K562 (cell line): Measurements from ENCODE around the gene COMTD1. TPM values are rescaled to one million over a fixed set of nuclear protein-coding genes. Genes with fewer than 3 reads are reported as not detected.

ENCODE experiments used
- BDP1 ChIP-seq: IDR thresholded peaks from 3 replicates; pipeline ENCODE4 v1.6.1; 2011; ENCODE audit not compliant: insufficient read length, insufficient read depth
- CBFB ChIP-seq: sonication (generic); formaldehyde crosslinking; IDR thresholded peaks from 2 replicates; pipeline ENCODE4 v1.4.0; 2020; ENCODE audit warnings: mild to moderate bottlenecking, missing genetic modification reagents
- CBX5 ChIP-seq: IDR thresholded peaks from 2 replicates; pipeline ENCODE4 v1.6.1; 2014; ENCODE audit warnings: low read depth, borderline replicate concordance
- CHD2 ChIP-seq: IDR thresholded peaks from 2 replicates; pipeline ENCODE4 v1.6.1; 2011; ENCODE audit warnings: low read depth, low read length
- DIDO1 ChIP-seq: fragments of 450-650 bp; IDR thresholded peaks from 2 replicates; pipeline ENCODE4 v1.6.1; 2016; ENCODE audit warnings: low read depth, missing biosample characterization, missing genetic modification characterization
- GATA2 ChIP-seq: sonication (generic); formaldehyde crosslinking; IDR thresholded peaks from 2 replicates; pipeline ENCODE4 v1.4.0; 2020; ENCODE audit warnings: mild to moderate bottlenecking, missing genetic modification reagents
- GTF2F1 ChIP-seq: IDR thresholded peaks from 2 replicates; pipeline ENCODE4 v1.6.1; 2011; ENCODE audit warnings: low read depth, low read length, improper control_type of control experiment
- HNRNPK ChIP-seq: fragments of 200-400 bp; formaldehyde crosslinking; IDR thresholded peaks from one replicate; pipeline ENCODE4 v1.6.1; 2018; ENCODE audit warnings: mild to moderate bottlenecking, low read depth, low read length; ENCODE audit not compliant: poor library complexity, severe bottlenecking
- HSF4 ChIP-seq: fragments of 250-450 bp; sonication (Bioruptor Pico); IDR thresholded peaks from 2 replicates; pipeline ENCODE4 v2.1.2; 2022; ENCODE audit warnings: mild to moderate bottlenecking, moderate library complexity, borderline replicate concordance
- MCM2 ChIP-seq: fragments of 450-650 bp; IDR thresholded peaks from 2 replicates; pipeline ENCODE4 v1.6.1; 2017; ENCODE audit warnings: low read depth, mild to moderate bottlenecking
- NFATC3 ChIP-seq: fragments of 450-650 bp; IDR thresholded peaks from 2 replicates; pipeline ENCODE4 v1.6.1; 2017; ENCODE audit warnings: mild to moderate bottlenecking
- RAD51 ChIP-seq: fragments of 450-650 bp; IDR thresholded peaks from 2 replicates; pipeline ENCODE4 v1.7.1; 2016; ENCODE audit warnings: low read depth, mild to moderate bottlenecking, borderline replicate concordance
- RBFOX2 ChIP-seq: fragments of 200-400 bp; formaldehyde crosslinking; IDR thresholded peaks from 2 replicates; pipeline ENCODE4 v1.6.1; 2017; ENCODE audit warnings: low read depth, mild to moderate bottlenecking, low read length, moderate library complexity
- TCF7 ChIP-seq: sonication (generic); IDR thresholded peaks from 2 replicates; pipeline ENCODE4 v1.6.1; 2016; ENCODE audit warnings: antibody characterized with exemption, borderline replicate concordance
- ZNF146 ChIP-seq: IDR thresholded peaks from one replicate; pipeline ENCODE4 v1.6.1; 2018; ENCODE audit warnings: missing compliant biosample characterization; ENCODE audit not compliant: unreplicated experiment
- ZNF3 ChIP-seq: fragments of 250-450 bp; sonication (Bioruptor Pico); IDR thresholded peaks from 2 replicates; pipeline ENCODE4 v1.5.0; 2021; ENCODE audit warnings: mild to moderate bottlenecking, moderate library complexity
- ZNF408 ChIP-seq: fragments of 250-450 bp; sonication (Bioruptor Pico); IDR thresholded peaks from 2 replicates; pipeline ENCODE4 v1.4.0; 2020; ENCODE audit warnings: low read depth, mild to moderate bottlenecking, moderate library complexity
- ZNF644 ChIP-seq: fragments of 200-800 bp; sonication (Bioruptor generic); IDR thresholded peaks from 2 replicates; pipeline ENCODE4 v1.6.1; 2016; ENCODE audit warnings: low read depth, missing genetic modification characterization, missing compliant biosample characterization
- polyA plus RNA-seq, 8 experiments: library from polyadenylated mRNA; depleted of rRNA in 4 of 8; stranded (reverse) in 5 of 8; unstranded in 3 of 8; fragments of >200 nt; fragmentation: Nextera tagmentation in 2 of 8; fragmentation: Illumina TruSeq in 1 of 8; extraction: Ambion mirVana in 2 of 8; extraction: Trizol in 1 of 8; gene quantifications; 2 replicates each; pipeline versions ENCODE4 v1.2.1 to v1.2.3, GENCODE V29; 2011 to 2014; ENCODE audit warnings: inconsistent platforms in 1 of 8, missing spikeins in 1 of 8
- total RNA-seq, 7 experiments: library from RNA; depleted of rRNA in 6 of 7; stranded (reverse); fragments of >200 nt in 6 of 7; fragmentation: Illumina TruSeq in 2 of 7; extraction: Trizol in 2 of 7; gene quantifications; 2 replicates each; pipeline versions ENCODE4 v1.2.1 to v1.2.3, GENCODE V29; 2011 to 2021; ENCODE audit warnings: low replicate concordance in 1 of 7
- TF ChIP-seq, protein P1 (sequence below): fragments of 200-800 bp; sonication (Bioruptor generic); IDR thresholded peaks from 2 replicates; pipeline ENCODE4 v1.6.1; 2017; ENCODE audit warnings: missing genetic modification characterization, missing compliant biosample characterization
- TF ChIP-seq, protein P2 (sequence below): fragments of 450-650 bp; IDR thresholded peaks from 2 replicates; pipeline ENCODE4 v1.6.1; 2018; ENCODE audit warnings: mild to moderate bottlenecking, low read depth; ENCODE audit not compliant: partially characterized antibody
- TF ChIP-seq, protein P3 (sequence below): fragments of 450-650 bp; IDR thresholded peaks from 2 replicates; pipeline ENCODE4 v1.6.1; 2016
- TF ChIP-seq, protein P4 (sequence below): sonication (generic); formaldehyde crosslinking; IDR thresholded peaks from 2 replicates; pipeline ENCODE4 v1.8.1; 2023; ENCODE audit warnings: mild to moderate bottlenecking, missing genetic modification reagents, moderate library complexity
- TF ChIP-seq, protein P5 (sequence below): fragments of 450-650 bp; IDR thresholded peaks from 2 replicates; pipeline ENCODE4 v1.7.0; 2016; ENCODE audit warnings: borderline replicate concordance

The COMTD1 gene
- total and polyA plus RNA-seq, 9 of the 15 experiments (the other 6 are each of a cell fraction or from before 2014, with no cell fraction given) = 0.41 to 112 (median 13.7) TPM

DNA sequence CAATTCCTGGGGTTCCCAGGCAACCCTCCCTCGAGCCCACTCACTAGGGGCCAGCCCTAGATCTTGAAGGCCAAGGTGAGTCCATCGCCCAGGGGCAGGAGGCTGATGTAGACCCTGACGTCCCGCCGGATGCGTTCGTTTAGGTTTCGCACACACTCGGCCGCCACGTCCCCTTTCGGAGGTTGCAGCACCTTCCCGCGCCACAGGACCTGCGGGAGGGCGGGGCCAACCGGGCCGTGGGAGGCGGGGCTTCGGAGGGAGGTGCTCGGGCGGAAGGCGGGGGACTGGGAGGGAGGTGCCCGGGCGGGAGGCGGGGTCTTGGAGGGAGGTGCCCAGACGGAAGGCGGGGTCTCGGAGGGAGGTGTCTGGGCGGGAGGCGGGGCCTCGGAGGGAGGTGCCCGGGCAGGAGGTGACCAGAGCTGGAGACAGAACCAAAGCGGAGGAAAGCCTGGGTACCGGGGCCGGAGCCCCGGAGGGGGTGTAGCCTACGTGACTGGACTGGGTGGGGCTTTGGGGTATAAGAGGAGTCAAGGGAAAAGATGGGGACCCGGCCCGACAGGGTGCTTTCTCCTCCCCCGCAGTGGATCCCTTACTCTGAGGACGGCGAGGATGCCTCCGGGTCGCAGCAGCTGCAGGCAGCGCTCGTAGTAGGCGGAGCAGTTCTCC, 1.6 kb downstream of the COMTD1 start (continued):
- TF ChIP-seq, protein P1, sequence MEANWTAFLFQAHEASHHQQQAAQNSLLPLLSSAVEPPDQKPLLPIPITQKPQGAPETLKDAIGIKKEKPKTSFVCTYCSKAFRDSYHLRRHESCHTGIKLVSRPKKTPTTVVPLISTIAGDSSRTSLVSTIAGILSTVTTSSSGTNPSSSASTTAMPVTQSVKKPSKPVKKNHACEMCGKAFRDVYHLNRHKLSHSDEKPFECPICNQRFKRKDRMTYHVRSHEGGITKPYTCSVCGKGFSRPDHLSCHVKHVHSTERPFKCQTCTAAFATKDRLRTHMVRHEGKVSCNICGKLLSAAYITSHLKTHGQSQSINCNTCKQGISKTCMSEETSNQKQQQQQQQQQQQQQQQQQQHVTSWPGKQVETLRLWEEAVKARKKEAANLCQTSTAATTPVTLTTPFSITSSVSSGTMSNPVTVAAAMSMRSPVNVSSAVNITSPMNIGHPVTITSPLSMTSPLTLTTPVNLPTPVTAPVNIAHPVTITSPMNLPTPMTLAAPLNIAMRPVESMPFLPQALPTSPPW = peak; percentile 89
- TF ChIP-seq CBFB = no peak
- no peak for TF ChIP-seq BDP1
- no peak for TF ChIP-seq HNRNPK
- TF ChIP-seq, protein P2, sequence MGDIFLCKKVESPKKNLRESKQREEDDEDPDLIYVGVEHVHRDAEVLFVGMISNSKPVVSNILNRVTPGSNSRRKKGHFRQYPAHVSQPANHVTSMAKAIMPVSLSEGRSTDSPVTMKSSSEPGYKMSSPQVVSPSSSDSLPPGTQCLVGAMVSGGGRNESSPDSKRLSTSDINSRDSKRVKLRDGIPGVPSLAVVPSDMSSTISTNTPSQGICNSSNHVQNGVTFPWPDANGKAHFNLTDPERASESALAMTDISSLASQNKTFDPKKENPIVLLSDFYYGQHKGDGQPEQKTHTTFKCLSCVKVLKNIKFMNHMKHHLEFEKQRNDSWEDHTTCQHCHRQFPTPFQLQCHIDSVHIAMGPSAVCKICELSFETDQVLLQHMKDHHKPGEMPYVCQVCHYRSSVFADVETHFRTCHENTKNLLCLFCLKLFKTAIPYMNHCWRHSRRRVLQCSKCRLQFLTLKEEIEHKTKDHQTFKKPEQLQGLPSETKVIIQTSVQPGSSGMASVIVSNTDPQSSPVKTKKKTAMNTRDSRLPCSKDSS = no peak
- TF ChIP-seq CBX5 = no peak
- TF ChIP-seq RBFOX2 = peak; percentile 74
- no peak for TF ChIP-seq MCM2
- no peak for TF ChIP-seq CHD2
- TF ChIP-seq, protein P3, sequence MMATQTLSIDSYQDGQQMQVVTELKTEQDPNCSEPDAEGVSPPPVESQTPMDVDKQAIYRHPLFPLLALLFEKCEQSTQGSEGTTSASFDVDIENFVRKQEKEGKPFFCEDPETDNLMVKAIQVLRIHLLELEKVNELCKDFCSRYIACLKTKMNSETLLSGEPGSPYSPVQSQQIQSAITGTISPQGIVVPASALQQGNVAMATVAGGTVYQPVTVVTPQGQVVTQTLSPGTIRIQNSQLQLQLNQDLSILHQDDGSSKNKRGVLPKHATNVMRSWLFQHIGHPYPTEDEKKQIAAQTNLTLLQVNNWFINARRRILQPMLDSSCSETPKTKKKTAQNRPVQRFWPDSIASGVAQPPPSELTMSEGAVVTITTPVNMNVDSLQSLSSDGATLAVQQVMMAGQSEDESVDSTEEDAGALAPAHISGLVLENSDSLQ = 0 out of 2 replicates have a peak, but pooled peaks have one; percentile 5
- TF ChIP-seq RAD51 = no peak
- TF ChIP-seq HSF4 (CRISPR knock-in tag) = no peak
- TF ChIP-seq, protein P4, sequence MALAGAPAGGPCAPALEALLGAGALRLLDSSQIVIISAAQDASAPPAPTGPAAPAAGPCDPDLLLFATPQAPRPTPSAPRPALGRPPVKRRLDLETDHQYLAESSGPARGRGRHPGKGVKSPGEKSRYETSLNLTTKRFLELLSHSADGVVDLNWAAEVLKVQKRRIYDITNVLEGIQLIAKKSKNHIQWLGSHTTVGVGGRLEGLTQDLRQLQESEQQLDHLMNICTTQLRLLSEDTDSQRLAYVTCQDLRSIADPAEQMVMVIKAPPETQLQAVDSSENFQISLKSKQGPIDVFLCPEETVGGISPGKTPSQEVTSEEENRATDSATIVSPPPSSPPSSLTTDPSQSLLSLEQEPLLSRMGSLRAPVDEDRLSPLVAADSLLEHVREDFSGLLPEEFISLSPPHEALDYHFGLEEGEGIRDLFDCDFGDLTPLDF (CRISPR knock-in tag) = no peak
- TF ChIP-seq ZNF408 (CRISPR knock-in tag) = no peak
- TF ChIP-seq ZNF146 (CRISPR knock-in tag) = no peak
- TF ChIP-seq GTF2F1 = no peak
- TF ChIP-seq ZNF644 = no peak
- no peak for TF ChIP-seq ZNF3 (CRISPR knock-in tag)
- TF ChIP-seq, protein P5, sequence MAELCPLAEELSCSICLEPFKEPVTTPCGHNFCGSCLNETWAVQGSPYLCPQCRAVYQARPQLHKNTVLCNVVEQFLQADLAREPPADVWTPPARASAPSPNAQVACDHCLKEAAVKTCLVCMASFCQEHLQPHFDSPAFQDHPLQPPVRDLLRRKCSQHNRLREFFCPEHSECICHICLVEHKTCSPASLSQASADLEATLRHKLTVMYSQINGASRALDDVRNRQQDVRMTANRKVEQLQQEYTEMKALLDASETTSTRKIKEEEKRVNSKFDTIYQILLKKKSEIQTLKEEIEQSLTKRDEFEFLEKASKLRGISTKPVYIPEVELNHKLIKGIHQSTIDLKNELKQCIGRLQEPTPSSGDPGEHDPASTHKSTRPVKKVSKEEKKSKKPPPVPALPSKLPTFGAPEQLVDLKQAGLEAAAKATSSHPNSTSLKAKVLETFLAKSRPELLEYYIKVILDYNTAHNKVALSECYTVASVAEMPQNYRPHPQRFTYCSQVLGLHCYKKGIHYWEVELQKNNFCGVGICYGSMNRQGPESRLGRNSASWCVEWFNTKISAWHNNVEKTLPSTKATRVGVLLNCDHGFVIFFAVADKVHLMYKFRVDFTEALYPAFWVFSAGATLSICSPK = no peak
- no peak for TF ChIP-seq TCF7
- no peak for TF ChIP-seq NFATC3
- TF ChIP-seq GATA2 (CRISPR knock-in tag) = no peak
- TF ChIP-seq DIDO1 (tag) = no peak
